SK-N-SH (cell line): ENCODE data around the gene ARID5A. TPM values are rescaled to one million over a fixed set of nuclear protein-coding genes. Genes with fewer than 3 reads are reported as not detected.

Experiments
- CTCF ChIA-PET: fragments of 300-600, 350-600 bp; formaldehyde crosslinking; extraction: SDS; loops from one replicate; lab custom pipeline; 2021; lab: Yijun Ruan, JAX
- POLR2A ChIA-PET: fragments of 350-600 bp; sonication (Branson Sonifier 250); formaldehyde crosslinking; extraction: SDS; loops from one replicate; lab custom pipeline; 2020; ENCODE audit warnings: antibody characterized with exemption, inconsistent platforms; lab: Yijun Ruan, JAX
- DNase-seq: peaks from one replicate; pipeline ENCODE4 v3.0.0; 2012
- H2AFZ ChIP-seq: fragments of 200-600 bp; sonication (generic); 2 replicates; pipeline ENCODE4 v1.8.1; 2016; ENCODE audit warnings: antibody characterized with exemption, mild to moderate bottlenecking, low read depth
- H3F3A ChIP-seq: fragments of 200-600 bp; sonication (generic); replicated peaks from 2 replicates; pipeline ENCODE3; 2016; ENCODE audit warnings: antibody characterized with exemption, mild to moderate bottlenecking; ENCODE audit not compliant: insufficient read depth
- H3K27ac ChIP-seq, 2 experiments: fragments of 200-500 bp in 1 of 2; fragments of 200-600 bp in 1 of 2; sonication (Bioruptor generic) in 1 of 2; sonication (generic), shearing (Covaris generic) in 1 of 2; 2 replicates each; pipeline versions ENCODE4 v1.5.1 to v1.6.1; 2014 to 2016; ENCODE audit warnings: low read depth in 2 of 2, inconsistent platforms in 1 of 2, low read length in 1 of 2, mild to moderate bottlenecking in 1 of 2, mixed read lengths in 1 of 2
- H3K27me3 ChIP-seq: fragments of 200-600 bp; sonication (generic), shearing (Covaris generic); 2 replicates; pipeline ENCODE4 v1.6.1; 2016; ENCODE audit warnings: mixed run types; ENCODE audit not compliant: insufficient read depth
- H3K36me3 ChIP-seq, 2 experiments: fragments of 200-500 bp in 1 of 2; fragments of 200-600 bp in 1 of 2; sonication (Bioruptor generic) in 1 of 2; sonication (generic) in 1 of 2; replicated peaks in 1 of 2; 2 replicates each; pipeline versions ENCODE3 to v1.5.1; 2014 to 2016; ENCODE audit warnings: low read length in 1 of 2, mild to moderate bottlenecking in 1 of 2; ENCODE audit not compliant: insufficient read depth in 2 of 2, control insufficient read depth in 1 of 2
- H3K4me1 ChIP-seq, 2 experiments: fragments of 200-500 bp in 1 of 2; fragments of 200-600 bp in 1 of 2; sonication (Bioruptor generic) in 1 of 2; sonication (generic), shearing (Covaris generic) in 1 of 2; 2 replicates each; pipeline versions ENCODE4 v1.5.1 to v1.6.1; 2014 to 2016; ENCODE audit warnings: low read depth in 1 of 2, low read length in 1 of 2, mixed run types in 1 of 2; ENCODE audit not compliant: insufficient read depth in 2 of 2, control insufficient read depth in 1 of 2
- H3K4me2 ChIP-seq: fragments of 200-600 bp; sonication (generic), shearing (Covaris generic); 2 replicates; pipeline ENCODE4 v1.6.1; 2017; ENCODE audit warnings: mixed run types
- H3K4me3 ChIP-seq, 2 experiments: fragments of 200-500 bp in 1 of 2; fragments of 200-600 bp in 1 of 2; sonication (Bioruptor generic) in 1 of 2; sonication (generic), shearing (Covaris generic) in 1 of 2; 2 replicates each; pipeline versions ENCODE4 v1.5.1 to v1.8.1; 2014 to 2016; ENCODE audit warnings: low read depth in 2 of 2, inconsistent platforms in 1 of 2, low read length in 1 of 2, mild to moderate bottlenecking in 1 of 2, mixed read lengths in 1 of 2, moderate library complexity in 1 of 2
- H3K79me2 ChIP-seq: fragments of 200-600 bp; sonication (generic); 2 replicates; pipeline ENCODE4 v1.8.1; 2017; ENCODE audit warnings: mild to moderate bottlenecking; ENCODE audit not compliant: insufficient read depth
- H3K9ac ChIP-seq: fragments of 200-600 bp; sonication (generic); 2 replicates; pipeline ENCODE4 v1.6.1; 2017; ENCODE audit warnings: mixed run types
- H3K9me2 ChIP-seq: fragments of 200-600 bp; sonication (generic); 2 replicates; pipeline ENCODE4 v1.6.1; 2017; ENCODE audit warnings: mixed run types
- H3K9me3 ChIP-seq: fragments of 200-600 bp; sonication (generic); 2 replicates; pipeline ENCODE4 v1.6.1; 2017; ENCODE audit warnings: mixed run types, mild to moderate bottlenecking, moderate library complexity
- H4K20me1 ChIP-seq: fragments of 200-600 bp; sonication (generic); 2 replicates; pipeline ENCODE4 v1.6.1; 2017; ENCODE audit warnings: mild to moderate bottlenecking, mixed run types; ENCODE audit not compliant: insufficient read depth
- CHD2 ChIP-seq: fragments of 150-350 bp; IDR thresholded peaks from 2 replicates; pipeline ENCODE4 v1.6.1; 2018; ENCODE audit warnings: low read length; ENCODE audit not compliant: partially characterized antibody
- ELF1 ChIP-seq: IDR thresholded peaks from 2 replicates; pipeline ENCODE4 v1.4.0; 2012
- EP300 ChIP-seq, 2 experiments: IDR thresholded peaks; 2 replicates each; pipeline versions ENCODE4 v1.4.0 to v1.6.1; 2012; ENCODE audit warnings: borderline replicate concordance in 1 of 2, low read depth in 1 of 2, low read length in 1 of 2
- EZH2phosphoT487 ChIP-seq: fragments of 200-600 bp; sonication (generic); IDR thresholded peaks from 2 replicates; pipeline ENCODE4 v1.6.1; 2017; ENCODE audit warnings: low read depth, mixed run types, mild to moderate bottlenecking, antibody characterized with exemption, moderate library complexity, borderline replicate concordance
- FOSL2 ChIP-seq: IDR thresholded peaks from 2 replicates; pipeline ENCODE4 v1.4.0; 2012; ENCODE audit warnings: low read depth, mild to moderate bottlenecking, moderate library complexity, borderline replicate concordance
- GABPA ChIP-seq: IDR thresholded peaks from 2 replicates; pipeline ENCODE4 v1.4.0; 2012; ENCODE audit warnings: low read depth, mild to moderate bottlenecking
- NFIC ChIP-seq: IDR thresholded peaks from 2 replicates; pipeline ENCODE4 v1.4.0; 2012; ENCODE audit warnings: borderline replicate concordance
- NRF1 ChIP-seq: IDR thresholded peaks from 2 replicates; pipeline ENCODE4 v1.6.1; 2012; ENCODE audit warnings: low read depth, mild to moderate bottlenecking, low read length
- RCOR1 ChIP-seq: fragments of 150-350 bp; IDR thresholded peaks from 2 replicates; pipeline ENCODE4 v1.6.1; 2017; ENCODE audit warnings: antibody characterized with exemption, low read length
- RFX5 ChIP-seq: IDR thresholded peaks from 2 replicates; pipeline ENCODE4 v1.6.1; 2012; ENCODE audit warnings: mild to moderate bottlenecking, improper control_type of control experiment, low read length
- SIN3A ChIP-seq: IDR thresholded peaks from 2 replicates; pipeline ENCODE4 v1.6.1; 2012; ENCODE audit warnings: low read depth, mild to moderate bottlenecking, low read length, moderate library complexity, borderline replicate concordance
- SMC3 ChIP-seq: IDR thresholded peaks from 2 replicates; pipeline ENCODE4 v1.6.1; 2012; ENCODE audit warnings: low read depth, low read length, improper control_type of control experiment
- TCF12 ChIP-seq: IDR thresholded peaks from 2 replicates; pipeline ENCODE4 v1.4.0; 2012
- TEAD4 ChIP-seq: IDR thresholded peaks from 2 replicates; pipeline ENCODE4 v1.4.0; 2012; ENCODE audit warnings: mild to moderate bottlenecking, borderline replicate concordance; ENCODE audit not compliant: insufficient read depth
- whole genome bisulfite sequencing: methylation state at CpG from one replicate; pipeline ENCODE4 v1.1.6; 2017; ENCODE audit warnings: low lambda C conversion rate; 5-methylcytosine and 5-hydroxymethylcytosine counted together
- polyA plus RNA-seq, 3 experiments: library from polyadenylated mRNA; depleted of rRNA; stranded (reverse); fragments of >200 nt; gene quantifications; 2 replicates each; pipeline ENCODE4 v1.2.3, GENCODE V29; 2012
- TF ChIP-seq, protein P1 (sequence below): fragments of 150-350 bp; IDR thresholded peaks from 2 replicates; pipeline ENCODE4 v1.6.1; 2016; ENCODE audit warnings: mild to moderate bottlenecking, low read depth, low read length
- TF ChIP-seq, protein P2 (sequence below): IDR thresholded peaks from 2 replicates; pipeline ENCODE4 v1.6.1; 2012; ENCODE audit warnings: mild to moderate bottlenecking, low read depth, low read length, moderate library complexity
- TF ChIP-seq, protein P3 (sequence below): IDR thresholded peaks from 2 replicates; pipeline ENCODE4 v1.4.0; 2012; ENCODE audit warnings: low read depth, borderline replicate concordance
- TF ChIP-seq, protein P4 (sequence below): fragments of 150-350 bp; IDR thresholded peaks from 2 replicates; pipeline ENCODE4 v1.6.1; 2017; ENCODE audit warnings: antibody characterized with exemption, low read length, low read depth, borderline replicate concordance
- TF ChIP-seq, protein P5 (sequence below): fragments of 200-600 bp; sonication (generic); IDR thresholded peaks from 2 replicates; pipeline ENCODE4 v1.6.1; 2017; ENCODE audit warnings: antibody characterized with exemption, mild to moderate bottlenecking, moderate library complexity

The ARID5A gene
- polyA plus RNA-seq, 1 of the 3 experiments (the other 2 are of a cell fraction): 3.3 TPM

DNA sequence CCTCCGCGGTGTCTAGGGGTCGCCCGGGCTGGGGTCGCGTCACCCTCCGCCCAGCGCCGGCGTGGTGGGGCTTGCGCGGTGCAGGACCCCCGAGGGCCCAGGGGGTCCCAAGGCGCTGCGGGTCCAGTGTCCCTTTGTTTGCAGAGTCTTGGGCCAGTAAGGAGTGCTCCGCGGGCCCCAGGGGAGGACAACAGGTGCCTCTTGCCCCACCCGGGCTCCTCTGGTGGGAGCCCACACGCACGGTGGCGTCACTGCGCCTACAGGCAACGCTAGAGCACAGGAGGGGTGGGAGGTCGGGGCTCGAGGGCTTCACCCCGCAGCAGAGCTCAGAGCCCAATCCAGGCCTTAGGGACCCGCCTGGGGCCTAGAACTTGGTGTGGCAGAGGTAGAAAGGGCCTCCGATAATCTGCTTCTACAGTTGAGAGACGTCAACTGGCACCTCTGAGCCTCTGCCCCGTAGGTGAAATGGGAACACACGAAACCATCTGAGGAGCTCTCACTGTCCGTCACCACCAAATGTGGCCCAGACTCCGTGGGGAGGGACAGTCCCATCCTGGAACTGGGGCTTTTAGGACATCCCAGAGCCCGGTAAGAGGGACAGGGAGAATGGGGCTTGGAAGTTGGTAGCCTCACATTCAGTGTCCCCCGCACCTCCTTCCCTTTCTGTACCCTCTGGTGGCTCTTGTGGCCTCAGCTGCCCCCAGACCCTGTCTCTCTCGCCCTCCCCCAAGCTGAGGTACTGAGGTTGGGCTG lies 1.4 kb downstream of the ARID5A start:
- CTCF ChIA-PET: interaction anchor here (0.8 to 8.6 kb wide), 6 partner anchors 9 to 64 kb away, joined by 3 to 91 read pairs (median 4); no protein-coding TSS in a partner anchor
- Histone ChIP-seq H3K9me2 (no peaks in the 10 kb centered on the region), H3K4me3 (peak overlapping the region; percentile 69 to 79), H4K20me1 (peaks cover 22% of the 10 kb centered on the region; the same call in 1 of the 2 replicates), H3K27ac (no peak overlapping the region), H3K27me3 (no peaks in the 10 kb centered on the region), H3K9ac (peak overlapping the region; percentile 81; the same call in 1 of the 2 replicates), H3F3A (peaks cover 3% of the 10 kb centered on the region), H3K9me3 (no peaks in the 10 kb centered on the region), H3K79me2 (0 out of 2 replicates have a peak, but pooled peaks cover 3% of the 10 kb centered on the region)
- DNase-seq: peak; percentile 20
- TF ChIP-seq NFIC (no peak), NRF1 (no peak), RFX5 (no peak), CHD2 (no peak), RCOR1 (no peak), SMC3 (no peak), SIN3A (no peak), GABPA (no peak), EZH2phosphoT487 (no peak), TCF12 (no peak), ELF1 (no peak), TEAD4 (no peak), FOSL2 (no peak), EP300 (IDR thresholded peaks at IDR 0.05; ENCODE audit: borderline replicate concordance in 1 of 2, low read depth in 1 of 2, low read length in 1 of 2) (no peak)
- TF ChIP-seq, protein P1, sequence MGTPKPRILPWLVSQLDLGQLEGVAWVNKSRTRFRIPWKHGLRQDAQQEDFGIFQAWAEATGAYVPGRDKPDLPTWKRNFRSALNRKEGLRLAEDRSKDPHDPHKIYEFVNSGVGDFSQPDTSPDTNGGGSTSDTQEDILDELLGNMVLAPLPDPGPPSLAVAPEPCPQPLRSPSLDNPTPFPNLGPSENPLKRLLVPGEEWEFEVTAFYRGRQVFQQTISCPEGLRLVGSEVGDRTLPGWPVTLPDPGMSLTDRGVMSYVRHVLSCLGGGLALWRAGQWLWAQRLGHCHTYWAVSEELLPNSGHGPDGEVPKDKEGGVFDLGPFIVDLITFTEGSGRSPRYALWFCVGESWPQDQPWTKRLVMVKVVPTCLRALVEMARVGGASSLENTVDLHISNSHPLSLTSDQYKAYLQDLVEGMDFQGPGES: no peak
- TF ChIP-seq, protein P2, sequence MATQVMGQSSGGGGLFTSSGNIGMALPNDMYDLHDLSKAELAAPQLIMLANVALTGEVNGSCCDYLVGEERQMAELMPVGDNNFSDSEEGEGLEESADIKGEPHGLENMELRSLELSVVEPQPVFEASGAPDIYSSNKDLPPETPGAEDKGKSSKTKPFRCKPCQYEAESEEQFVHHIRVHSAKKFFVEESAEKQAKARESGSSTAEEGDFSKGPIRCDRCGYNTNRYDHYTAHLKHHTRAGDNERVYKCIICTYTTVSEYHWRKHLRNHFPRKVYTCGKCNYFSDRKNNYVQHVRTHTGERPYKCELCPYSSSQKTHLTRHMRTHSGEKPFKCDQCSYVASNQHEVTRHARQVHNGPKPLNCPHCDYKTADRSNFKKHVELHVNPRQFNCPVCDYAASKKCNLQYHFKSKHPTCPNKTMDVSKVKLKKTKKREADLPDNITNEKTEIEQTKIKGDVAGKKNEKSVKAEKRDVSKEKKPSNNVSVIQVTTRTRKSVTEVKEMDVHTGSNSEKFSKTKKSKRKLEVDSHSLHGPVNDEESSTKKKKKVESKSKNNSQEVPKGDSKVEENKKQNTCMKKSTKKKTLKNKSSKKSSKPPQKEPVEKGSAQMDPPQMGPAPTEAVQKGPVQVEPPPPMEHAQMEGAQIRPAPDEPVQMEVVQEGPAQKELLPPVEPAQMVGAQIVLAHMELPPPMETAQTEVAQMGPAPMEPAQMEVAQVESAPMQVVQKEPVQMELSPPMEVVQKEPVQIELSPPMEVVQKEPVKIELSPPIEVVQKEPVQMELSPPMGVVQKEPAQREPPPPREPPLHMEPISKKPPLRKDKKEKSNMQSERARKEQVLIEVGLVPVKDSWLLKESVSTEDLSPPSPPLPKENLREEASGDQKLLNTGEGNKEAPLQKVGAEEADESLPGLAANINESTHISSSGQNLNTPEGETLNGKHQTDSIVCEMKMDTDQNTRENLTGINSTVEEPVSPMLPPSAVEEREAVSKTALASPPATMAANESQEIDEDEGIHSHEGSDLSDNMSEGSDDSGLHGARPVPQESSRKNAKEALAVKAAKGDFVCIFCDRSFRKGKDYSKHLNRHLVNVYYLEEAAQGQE: no peak
- TF ChIP-seq, protein P3, sequence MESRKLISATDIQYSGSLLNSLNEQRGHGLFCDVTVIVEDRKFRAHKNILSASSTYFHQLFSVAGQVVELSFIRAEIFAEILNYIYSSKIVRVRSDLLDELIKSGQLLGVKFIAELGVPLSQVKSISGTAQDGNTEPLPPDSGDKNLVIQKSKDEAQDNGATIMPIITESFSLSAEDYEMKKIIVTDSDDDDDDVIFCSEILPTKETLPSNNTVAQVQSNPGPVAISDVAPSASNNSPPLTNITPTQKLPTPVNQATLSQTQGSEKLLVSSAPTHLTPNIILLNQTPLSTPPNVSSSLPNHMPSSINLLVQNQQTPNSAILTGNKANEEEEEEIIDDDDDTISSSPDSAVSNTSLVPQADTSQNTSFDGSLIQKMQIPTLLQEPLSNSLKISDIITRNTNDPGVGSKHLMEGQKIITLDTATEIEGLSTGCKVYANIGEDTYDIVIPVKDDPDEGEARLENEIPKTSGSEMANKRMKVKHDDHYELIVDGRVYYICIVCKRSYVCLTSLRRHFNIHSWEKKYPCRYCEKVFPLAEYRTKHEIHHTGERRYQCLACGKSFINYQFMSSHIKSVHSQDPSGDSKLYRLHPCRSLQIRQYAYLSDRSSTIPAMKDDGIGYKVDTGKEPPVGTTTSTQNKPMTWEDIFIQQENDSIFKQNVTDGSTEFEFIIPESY: no peak
- TF ChIP-seq, protein P4, sequence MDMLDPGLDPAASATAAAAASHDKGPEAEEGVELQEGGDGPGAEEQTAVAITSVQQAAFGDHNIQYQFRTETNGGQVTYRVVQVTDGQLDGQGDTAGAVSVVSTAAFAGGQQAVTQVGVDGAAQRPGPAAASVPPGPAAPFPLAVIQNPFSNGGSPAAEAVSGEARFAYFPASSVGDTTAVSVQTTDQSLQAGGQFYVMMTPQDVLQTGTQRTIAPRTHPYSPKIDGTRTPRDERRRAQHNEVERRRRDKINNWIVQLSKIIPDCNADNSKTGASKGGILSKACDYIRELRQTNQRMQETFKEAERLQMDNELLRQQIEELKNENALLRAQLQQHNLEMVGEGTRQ: no peak
- TF ChIP-seq, protein P5, sequence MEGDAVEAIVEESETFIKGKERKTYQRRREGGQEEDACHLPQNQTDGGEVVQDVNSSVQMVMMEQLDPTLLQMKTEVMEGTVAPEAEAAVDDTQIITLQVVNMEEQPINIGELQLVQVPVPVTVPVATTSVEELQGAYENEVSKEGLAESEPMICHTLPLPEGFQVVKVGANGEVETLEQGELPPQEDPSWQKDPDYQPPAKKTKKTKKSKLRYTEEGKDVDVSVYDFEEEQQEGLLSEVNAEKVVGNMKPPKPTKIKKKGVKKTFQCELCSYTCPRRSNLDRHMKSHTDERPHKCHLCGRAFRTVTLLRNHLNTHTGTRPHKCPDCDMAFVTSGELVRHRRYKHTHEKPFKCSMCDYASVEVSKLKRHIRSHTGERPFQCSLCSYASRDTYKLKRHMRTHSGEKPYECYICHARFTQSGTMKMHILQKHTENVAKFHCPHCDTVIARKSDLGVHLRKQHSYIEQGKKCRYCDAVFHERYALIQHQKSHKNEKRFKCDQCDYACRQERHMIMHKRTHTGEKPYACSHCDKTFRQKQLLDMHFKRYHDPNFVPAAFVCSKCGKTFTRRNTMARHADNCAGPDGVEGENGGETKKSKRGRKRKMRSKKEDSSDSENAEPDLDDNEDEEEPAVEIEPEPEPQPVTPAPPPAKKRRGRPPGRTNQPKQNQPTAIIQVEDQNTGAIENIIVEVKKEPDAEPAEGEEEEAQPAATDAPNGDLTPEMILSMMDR: no peak
- TF ChIP-seq, all 33 proteins: peak for 0
- Histone ChIP-seq H3K4me1 (peaks cover 18 to 39% of the 10 kb centered on the region in 2 experiments; a peak in 3 of 4 replicates), H3K36me3 (no peaks in the 10 kb centered on the region), H3K4me2 (peak overlapping the region; percentile 96), H2AFZ (no peak overlapping the region)
- POLR2A ChIA-PET: interaction anchor here (1.5 kb wide), 1 partner anchor 10 kb away, joined by 3 read pairs; no protein-coding TSS in a partner anchor
- 93% methylated on average over 6 of the region's 36 CpGs for WGBS
